LoVo (cell line): Measurements from ENCODE around the gene CASTOR2.
"Not testable (repeated sequence)": the region's sequence is repeated elsewhere in the genome, so short reads cannot be mapped to it uniquely, and the experiment has no call there.

ENCODE experiments used
- DNase-seq: peaks from one replicate; pipeline ENCODE4 v3.0.0-alpha.2; 2016; ENCODE audit warnings: low spot score

Gene CASTOR2

GRCh38 chr7:74964511-74965119, at the start of gene CASTOR2:
TSS of gene CASTOR2 (plus strand) at chr7:74964705. CDS start at chr7:74964986, 281 bp downstream.
- not testable (repeated sequence) for DNase-seq

GRCh38 chr7:74922321-74922890, 42.1 kb upstream of the CASTOR2 start:
- not testable (repeated sequence) for DNase-seq

- DNase-seq: not testable (repeated sequence)
These were observed 40.9 kb upstream of the CASTOR2 start for GRCh38 chr7:74923644-74924043.

- DNase-seq: not testable (repeated sequence)
These were observed 37.5 kb upstream of the CASTOR2 start for GRCh38 chr7:74926968-74927367.

GRCh38 chr7:74931563-74932328, 32.8 kb upstream of the CASTOR2 start:
- DNase-seq: not testable (repeated sequence)

- not testable (repeated sequence) for DNase-seq
These were observed 25.1 kb upstream of the CASTOR2 start for GRCh38 chr7:74939429-74939828.

GRCh38 chr7:74941302-74942069, 23.0 kb upstream of the CASTOR2 start:
- DNase-seq: not testable (repeated sequence)

- DNase-seq: not testable (repeated sequence)
These were observed 20.6 kb upstream of the CASTOR2 start for GRCh38 chr7:74943923-74944322.

GRCh38 chr7:74947741-74948140, 16.8 kb upstream of the CASTOR2 start:
- not testable (repeated sequence) for DNase-seq

GRCh38 chr7:74953774-74954173, 10.7 kb upstream of the CASTOR2 start:
- not testable (repeated sequence) for DNase-seq

- not testable (repeated sequence) for DNase-seq
These were observed 6.2 kb upstream of the CASTOR2 start for GRCh38 chr7:74958328-74958727.

- not testable (repeated sequence) for DNase-seq
These were observed 598 bp upstream of the CASTOR2 start for GRCh38 chr7:74963704-74964510.

- DNase-seq: not testable (repeated sequence)
These were observed 1.8 kb downstream of the CASTOR2 start for GRCh38 chr7:74966208-74966854.

- not testable (repeated sequence) for DNase-seq
These were observed 2.4 kb downstream of the CASTOR2 start for GRCh38 chr7:74966909-74967308.

- not testable (repeated sequence) for DNase-seq
These were observed 6.9 kb downstream of the CASTOR2 start for GRCh38 chr7:74971431-74971830.

GRCh38 chr7:74972377-74972776, 7.9 kb downstream of the CASTOR2 start:
- DNase-seq: not testable (repeated sequence)

- not testable (repeated sequence) for DNase-seq
These were observed 11.5 kb downstream of the CASTOR2 start for GRCh38 chr7:74975959-74976358.

- DNase-seq: not testable (repeated sequence)
These were observed 13.0 kb downstream of the CASTOR2 start for GRCh38 chr7:74977523-74977922.

GRCh38 chr7:74988436-74988835, 23.9 kb downstream of the CASTOR2 start:
- DNase-seq: not testable (repeated sequence)

GRCh38 chr7:74993121-74993520, 28.6 kb downstream of the CASTOR2 start:
- DNase-seq: no peak
